Measurements from ENCODE around the gene ZNF41.

Gene ZNF41

GRCh38 chrX:47489507-47490275 is 6.7 kb upstream of the ZNF41 start:
- no peak for DNase-seq

GRCh38 chrX:47484885-47485284 is 1.9 kb upstream of the ZNF41 start:
- DNase-seq = no peak

GRCh38 chrX:47483306-47484268 is 565 bp upstream of the ZNF41 start:
- no peak for DNase-seq

GRCh38 chrX:47482065-47482511 is 934 bp downstream of the ZNF41 start:
- DNase-seq = no peak

- no peak for DNase-seq
These were observed 1.9 kb downstream of the ZNF41 start for GRCh38 chrX:47481160-47481559.

GRCh38 chrX:47480576-47480975 is 2.4 kb downstream of the ZNF41 start:
- no peak for DNase-seq

GRCh38 chrX:47475476-47475875 is 7.5 kb downstream of the ZNF41 start:
- no peak for DNase-seq

- no peak for DNase-seq
These were observed 15.9 kb downstream of the ZNF41 start for GRCh38 chrX:47467106-47467505.

- DNase-seq = no peak
These were observed 22.5 kb downstream of the ZNF41 start for GRCh38 chrX:47460561-47460960.

- no peak for DNase-seq
These were observed 24.5 kb downstream of the ZNF41 start for GRCh38 chrX:47458528-47458927.

- DNase-seq = no peak
These were observed 26.9 kb downstream of the ZNF41 start for GRCh38 chrX:47456080-47456479.

GRCh38 chrX:47452112-47452511 is 30.9 kb downstream of the ZNF41 start:
- no peak for DNase-seq

- DNase-seq = no peak
These were observed 34.7 kb downstream of the ZNF41 start for GRCh38 chrX:47448165-47448806.

- no peak for DNase-seq
These were observed 35.4 kb downstream of the ZNF41 start for GRCh38 chrX:47447607-47448006.

- no peak for DNase-seq
These were observed 36.1 kb downstream of the ZNF41 start for GRCh38 chrX:47446971-47447370.

- no peak for DNase-seq
These were observed 36.6 kb downstream of the ZNF41 start for GRCh38 chrX:47446431-47446830.

- DNase-seq = no peak
These were observed 52.1 kb downstream of the ZNF41 start for GRCh38 chrX:47430925-47431324.

GRCh38 chrX:47422444-47422843 is 60.6 kb downstream of the ZNF41 start:
- no peak for DNase-seq

- DNase-seq = no peak
These were observed 62.1 kb downstream of the ZNF41 start for GRCh38 chrX:47420962-47421361.

GRCh38 chrX:47420265-47420664 is 62.8 kb downstream of the ZNF41 start:
- no peak for DNase-seq

- no peak for DNase-seq
These were observed 69.8 kb downstream of the ZNF41 start for GRCh38 chrX:47413179-47413594.
